AG20443 (cell line): ENCODE data around the gene C1R.

Experiments
- DNase-seq: peaks from one replicate; pipeline ENCODE4 v3.0.0; 2012; ENCODE audit warnings: low spot score, mixed read lengths

Gene C1R

DNA sequence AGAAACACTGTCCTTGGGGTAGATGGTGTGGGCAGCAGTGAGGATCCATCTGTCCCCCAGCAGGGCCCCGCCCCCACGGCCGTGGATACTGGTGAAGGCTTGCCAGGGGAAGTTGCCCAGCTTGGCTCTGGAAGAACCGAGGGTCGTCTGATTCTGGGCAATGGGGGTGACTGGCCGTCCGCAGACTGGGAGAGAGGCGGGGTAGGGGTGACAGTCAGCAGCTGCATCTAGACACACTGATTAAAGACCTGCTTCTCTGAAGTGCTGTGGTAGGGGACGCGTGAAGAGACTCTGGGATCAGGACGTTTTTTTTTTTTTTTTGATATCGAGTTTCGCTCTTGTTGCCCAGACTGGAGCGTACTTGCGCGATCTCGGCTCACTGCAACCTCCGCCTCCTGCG, 4.7 kb upstream of the C1R start:
- DNase-seq, result no peak

- DNase-seq, result no peak
Measured at GRCh38 chr12:7096006-7096932, 4.0 kb upstream of the C1R start.

DNA sequence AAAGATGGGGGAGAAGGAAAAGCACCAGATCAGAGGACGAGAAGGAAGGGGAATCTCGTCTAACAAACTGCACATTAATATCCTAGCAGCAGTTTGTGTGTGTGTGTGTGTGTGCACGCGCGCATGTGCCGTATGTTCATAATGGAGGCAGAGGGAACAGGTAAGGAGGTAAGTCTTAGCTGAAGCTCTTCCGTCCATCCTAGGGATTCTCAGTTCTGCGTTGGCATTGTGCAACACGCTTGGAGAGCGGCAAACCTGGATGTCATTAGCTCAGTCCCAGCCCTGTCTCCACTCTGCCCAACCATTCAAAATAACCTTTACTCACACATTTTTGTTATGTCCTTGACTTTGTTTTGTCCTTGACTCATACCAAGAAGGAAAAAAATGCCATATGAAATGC, 1.6 kb upstream of the C1R start:
- DNase-seq, result peak; percentile 76

DNA sequence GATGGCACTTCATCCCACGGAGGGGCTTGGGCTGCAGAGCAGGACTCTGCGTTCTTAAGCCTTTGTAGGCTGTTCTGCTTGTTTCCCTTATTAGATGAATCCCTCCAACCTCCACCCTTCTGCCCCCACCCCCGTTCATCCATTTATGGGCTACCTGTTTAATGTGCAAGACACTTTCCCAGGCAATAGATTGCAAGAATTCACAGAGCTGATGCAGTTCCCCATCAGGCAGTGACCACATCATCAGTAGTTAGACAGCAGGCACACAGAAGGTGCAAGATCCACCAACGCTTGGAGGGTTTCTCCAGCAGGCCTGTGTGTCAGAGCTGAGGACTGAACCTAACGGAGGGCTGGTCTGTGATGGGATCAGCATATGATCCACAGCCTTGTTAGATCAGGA, 1.2 kb upstream of the C1R start:
- no peak for DNase-seq

DNA sequence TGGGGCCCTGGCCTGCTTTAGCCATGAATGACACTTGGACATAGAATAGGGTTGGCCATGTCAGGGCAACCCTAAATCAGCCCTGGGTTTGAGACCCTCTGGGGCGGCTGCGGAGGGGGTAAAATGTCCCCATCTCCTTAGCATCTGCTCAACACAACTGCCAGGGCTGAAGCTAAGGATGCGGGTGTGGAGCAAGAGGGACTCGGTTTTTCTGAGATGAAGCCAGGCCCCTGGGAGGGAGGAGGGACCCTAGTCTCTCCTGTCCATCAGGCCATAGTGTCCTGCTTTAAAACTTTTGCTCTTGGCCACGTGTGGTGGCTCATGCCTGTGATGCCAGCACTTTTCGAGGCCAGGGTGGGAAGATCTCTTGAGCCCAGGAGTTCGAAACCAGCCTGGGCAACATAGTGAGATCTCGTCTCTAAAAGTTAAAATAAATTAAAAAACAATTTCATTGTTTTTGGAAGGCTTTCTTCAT, 778 bp upstream of the C1R start:
- no peak for DNase-seq

GRCh38 chr12:7091660-7092228, 501 bp downstream of the C1R start:
- peak; percentile 42 for DNase-seq

- no peak for DNase-seq
Measured at GRCh38 chr12:7091171-7091570, 1.1 kb downstream of the C1R start.

DNA sequence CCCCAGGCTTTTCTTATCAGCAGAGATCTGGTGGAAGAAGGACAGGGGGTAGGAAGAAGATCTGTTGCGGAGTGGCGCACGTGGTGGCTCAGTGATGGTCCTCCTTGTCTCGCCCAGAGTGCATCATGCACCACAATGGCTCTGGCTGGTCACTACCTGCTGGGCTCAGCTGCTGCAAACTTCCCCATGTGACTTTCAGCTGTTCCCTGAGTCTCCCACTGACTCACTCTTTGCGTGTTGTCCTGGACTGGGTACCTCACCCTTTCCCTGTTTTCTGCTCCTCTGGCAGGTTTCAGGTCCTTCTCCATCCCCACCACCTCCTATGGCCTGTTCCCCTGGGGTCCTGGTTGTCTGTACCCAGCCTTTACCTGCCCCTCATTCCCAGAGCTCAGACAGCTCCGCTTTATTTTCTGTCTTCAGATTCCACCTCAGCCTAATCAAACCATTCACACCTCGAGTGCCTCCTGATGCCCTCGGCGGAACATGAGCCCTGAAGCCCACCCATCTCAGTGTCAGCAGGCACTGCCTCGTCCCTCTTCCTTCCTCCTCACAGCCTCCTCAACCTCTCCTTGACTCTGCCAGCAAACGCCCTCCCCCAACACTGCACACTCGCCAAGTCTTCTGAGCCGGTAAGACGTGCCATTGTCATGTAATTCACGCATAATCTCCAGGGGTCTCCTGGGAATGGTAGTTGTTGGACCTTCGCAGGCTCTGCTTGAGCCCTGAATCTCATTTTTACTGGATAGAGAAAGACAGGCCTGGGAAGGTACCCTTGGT, 1.8 kb downstream of the C1R start:
- DNase-seq, result no peak

GRCh38 chr12:7089196-7089871, 2.9 kb downstream of the C1R start:
- DNase-seq, result no peak

GRCh38 chr12:7083125-7083524, 9.1 kb downstream of the C1R start:
- DNase-seq, result no peak

- no peak for DNase-seq
Measured at GRCh38 chr12:7081037-7081436, 11.2 kb downstream of the C1R start.

DNA sequence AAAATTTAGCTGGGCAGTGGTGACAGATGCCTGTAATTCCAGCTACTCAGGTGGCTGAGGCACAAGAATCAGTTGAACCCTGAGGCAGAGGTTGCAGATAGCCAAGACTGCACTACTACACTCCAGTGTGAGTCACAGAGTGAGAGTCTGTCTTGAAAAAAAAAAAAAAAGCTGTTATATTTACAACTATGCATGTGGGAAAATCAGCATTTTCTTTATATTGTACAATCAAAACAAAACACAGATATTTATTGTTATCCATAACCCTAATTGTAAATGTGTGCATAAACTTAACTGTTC, 12.5 kb downstream of the C1R start:
- DNase-seq, result no peak

GRCh38 chr12:7078163-7078562, 14.1 kb downstream of the C1R start:
- no peak for DNase-seq

GRCh38 chr12:7076493-7076892, 15.8 kb downstream of the C1R start:
- no peak for DNase-seq

DNA sequence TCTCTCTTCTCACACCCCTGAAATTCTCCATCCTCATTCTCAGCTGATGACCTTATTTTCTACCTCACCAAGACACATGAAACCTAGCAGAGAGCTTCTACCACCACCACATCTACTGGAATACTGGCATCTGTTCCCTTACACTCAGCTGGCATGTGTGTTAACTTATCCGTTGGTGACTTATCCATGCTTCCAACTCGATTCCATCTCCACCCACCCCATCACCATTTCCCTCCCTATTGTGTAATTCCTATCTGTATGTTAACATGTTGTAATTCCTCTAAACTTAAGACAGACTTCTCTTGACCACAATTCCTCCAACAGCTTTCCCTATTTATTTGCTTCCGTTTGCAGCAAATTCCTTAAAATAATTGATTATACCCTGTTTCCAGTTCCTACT, 16.3 kb downstream of the C1R start:
- DNase-seq, result peak; percentile 64

GRCh38 chr12:7075518-7075917, 16.7 kb downstream of the C1R start:
- no peak for DNase-seq

GRCh38 chr12:7073946-7074345, 18.3 kb downstream of the C1R start:
- no peak for DNase-seq

GRCh38 chr12:7072554-7072953, 19.7 kb downstream of the C1R start:
- no peak for DNase-seq

DNA sequence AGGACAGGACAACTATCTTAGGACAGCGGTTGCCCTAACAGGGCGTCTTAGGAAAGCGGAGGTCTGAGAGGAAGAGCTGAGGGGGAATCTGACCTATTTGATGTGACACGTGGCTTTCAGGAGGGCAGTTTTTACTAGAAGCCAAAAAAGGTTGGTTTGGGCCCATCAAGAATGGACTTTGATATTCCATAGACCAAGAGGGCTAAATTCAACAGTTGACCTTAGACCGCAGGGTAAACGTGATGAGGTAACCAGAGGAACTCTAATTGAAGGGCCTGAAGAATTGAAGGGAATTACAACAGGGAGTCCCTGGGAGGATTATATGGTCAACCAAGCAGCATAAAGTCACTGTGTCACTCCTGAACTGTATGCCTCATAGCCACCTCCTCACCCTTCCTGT, 20.2 kb downstream of the C1R start:
- DNase-seq, result no peak

GRCh38 chr12:7069386-7069785, 22.9 kb downstream of the C1R start:
- no peak for DNase-seq

- DNase-seq, result no peak
Measured at GRCh38 chr12:7068994-7069346, 23.3 kb downstream of the C1R start.

DNA sequence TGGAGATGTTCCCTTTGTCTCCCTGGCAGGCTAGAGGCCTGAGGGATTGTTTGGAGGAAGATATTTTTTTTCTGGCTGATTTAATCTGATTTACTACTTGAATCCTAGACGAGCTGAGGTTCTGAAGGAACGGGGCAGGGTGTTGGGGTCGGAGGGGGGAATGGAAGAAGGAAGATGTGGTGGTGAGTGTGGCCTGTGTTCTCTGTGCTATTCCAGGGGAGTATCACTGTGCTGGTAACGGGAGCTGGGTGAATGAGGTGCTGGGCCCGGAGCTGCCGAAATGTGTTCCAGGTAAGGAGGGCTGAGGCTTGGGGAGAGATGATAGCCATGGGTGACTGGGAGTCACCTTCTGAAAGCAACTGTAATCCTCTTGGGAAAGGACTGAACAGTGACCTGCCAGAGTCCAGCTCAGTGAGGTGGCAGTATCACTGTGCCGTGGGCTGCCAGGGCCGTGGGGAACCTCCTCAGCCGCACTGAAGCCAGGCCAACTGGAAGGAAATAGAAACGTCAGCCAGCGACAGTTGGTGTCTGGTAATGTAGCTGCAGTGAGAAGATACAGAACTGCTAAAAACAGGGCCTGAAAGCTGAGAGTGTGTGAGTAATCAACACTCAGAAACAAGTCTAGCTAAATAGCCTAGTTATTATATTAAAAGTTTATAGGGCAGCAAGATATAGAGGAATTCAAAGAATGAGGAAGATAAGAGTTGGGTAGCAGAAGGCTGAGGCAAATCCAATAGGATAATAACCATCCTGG, 23.8 kb downstream of the C1R start:
- no peak for DNase-seq
